ENCODE data around the gene ENTPD6. TPM values are rescaled to one million over a fixed set of nuclear protein-coding genes. Genes with fewer than 3 reads are reported as not detected.

ENTPD6 gene
- total and polyA plus RNA-seq, 11 donors: 58.7 to 200 (median 93.3) TPM

DNA sequence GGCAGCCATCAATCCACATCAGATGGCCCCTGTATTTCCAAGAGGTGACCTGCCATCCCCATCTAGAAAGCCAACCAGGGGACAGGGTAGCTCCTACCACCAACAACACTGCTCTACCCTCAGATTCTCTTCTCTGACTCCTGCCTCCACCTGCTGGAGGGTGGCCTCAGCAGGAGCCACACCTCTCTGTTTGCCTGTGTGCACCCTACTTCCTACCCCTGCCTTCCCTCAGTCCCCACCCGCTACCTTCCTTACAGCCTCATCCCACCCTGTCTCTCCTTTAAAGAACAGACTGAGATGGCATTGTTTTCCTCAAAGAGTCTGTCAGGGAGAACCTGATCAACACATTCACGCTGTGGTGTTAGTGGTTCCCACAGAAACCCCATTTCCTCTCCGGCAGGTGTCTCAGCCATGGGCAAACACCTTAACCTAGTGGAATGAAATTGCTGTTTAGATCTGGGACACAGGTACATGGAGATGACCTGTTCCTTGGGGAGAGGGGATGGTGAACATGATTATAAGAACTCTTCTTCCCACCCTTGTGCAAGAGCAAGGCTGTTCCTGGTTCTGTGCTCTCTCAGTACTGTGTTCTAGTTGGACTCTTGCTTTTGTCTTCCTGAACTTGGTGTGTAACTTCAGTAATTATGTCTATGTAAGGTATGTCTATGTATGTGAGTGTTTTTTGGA, 1.8 kb downstream of the ENTPD6 start:
- peak overlapping the region in 8 of 12 donors; percentile 63 to 99 (median 90) for H3K4me3 ChIP-seq
- H3K27me3 ChIP-seq: no peaks in the 10 kb centered on the region

DNA sequence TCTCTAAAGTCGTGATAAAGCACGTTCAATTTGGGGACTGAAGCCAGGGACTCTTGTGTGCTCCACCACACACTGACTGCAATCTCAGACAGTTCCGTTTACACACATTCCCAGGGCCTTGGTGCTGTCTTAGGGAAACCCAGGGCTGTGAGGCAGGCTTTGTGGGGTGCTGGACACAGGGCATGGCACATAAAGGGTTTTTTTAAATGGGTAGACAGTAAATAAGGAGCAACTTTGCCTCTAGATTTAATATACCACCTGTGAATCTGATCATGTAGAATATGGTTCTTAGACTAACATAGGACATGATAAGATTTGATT, 2.3 kb downstream of the ENTPD6 start:
- Histone ChIP-seq H3K27ac (peak overlapping the region; percentile 35 to 98 (median 92)), H3K4me3 (no peak overlapping the region), H3K27me3 (no peaks in the 10 kb centered on the region), H3K4me1 (peaks cover 0 to 63% (median 44%) of the 10 kb centered on the region in 12 donors), H3K36me3 (peaks cover 0 to 5% (median 0%) of the 10 kb centered on the region in 9 donors), H3K9me3 (peaks cover 0 to 6% (median 0%) of the 10 kb centered on the region in 12 donors)
- 36 to 52% (median 48%) methylated on average over 3 of the region's 3 CpGs for WGBS, 4 donors
- no peak for TF ChIP-seq POLR2A (IDR thresholded peaks at IDR 0.05)
- TF ChIP-seq, protein P1, sequence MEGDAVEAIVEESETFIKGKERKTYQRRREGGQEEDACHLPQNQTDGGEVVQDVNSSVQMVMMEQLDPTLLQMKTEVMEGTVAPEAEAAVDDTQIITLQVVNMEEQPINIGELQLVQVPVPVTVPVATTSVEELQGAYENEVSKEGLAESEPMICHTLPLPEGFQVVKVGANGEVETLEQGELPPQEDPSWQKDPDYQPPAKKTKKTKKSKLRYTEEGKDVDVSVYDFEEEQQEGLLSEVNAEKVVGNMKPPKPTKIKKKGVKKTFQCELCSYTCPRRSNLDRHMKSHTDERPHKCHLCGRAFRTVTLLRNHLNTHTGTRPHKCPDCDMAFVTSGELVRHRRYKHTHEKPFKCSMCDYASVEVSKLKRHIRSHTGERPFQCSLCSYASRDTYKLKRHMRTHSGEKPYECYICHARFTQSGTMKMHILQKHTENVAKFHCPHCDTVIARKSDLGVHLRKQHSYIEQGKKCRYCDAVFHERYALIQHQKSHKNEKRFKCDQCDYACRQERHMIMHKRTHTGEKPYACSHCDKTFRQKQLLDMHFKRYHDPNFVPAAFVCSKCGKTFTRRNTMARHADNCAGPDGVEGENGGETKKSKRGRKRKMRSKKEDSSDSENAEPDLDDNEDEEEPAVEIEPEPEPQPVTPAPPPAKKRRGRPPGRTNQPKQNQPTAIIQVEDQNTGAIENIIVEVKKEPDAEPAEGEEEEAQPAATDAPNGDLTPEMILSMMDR (IDR thresholded peaks at IDR 0.05): no peak
- no peak for ATAC-seq
- intact Hi-C loops (cut with DNase I): loop anchor here in 9 of 10 donors (2.0 to 10.0 kb wide), 9 partner anchors 49 to 206 kb away; partner anchors contain the start of genes ABHD12 (in 8 of the 9), PYGB (in 6 of the 9) and APMAP (in 4 of the 9)
- DNase-seq: no peak

More for the DNA sequence above, 1.8 kb downstream of the ENTPD6 start:
- 86 to 91% (median 88%) methylated on average over 3 of the region's 3 CpGs for WGBS, 4 donors
- intact Hi-C loops (cut with DNase I): loop anchor here in 9 of 10 donors (2.0 to 10.0 kb wide), 8 partner anchors 50 to 205 kb away; partner anchors contain the start of genes ABHD12 (in 8 of the 9), PYGB (in 6 of the 9) and APMAP (in 4 of the 9)
- Histone ChIP-seq H3K36me3 (no peaks in the 10 kb centered on the region), H3K9me3 (peaks cover 0 to under 1% (median 0%) of the 10 kb centered on the region in 12 donors), H3K4me1 (peaks cover 0 to 66% (median 42%) of the 10 kb centered on the region in 12 donors), H3K27ac (peak overlapping the region; percentile 35 to 98 (median 93))
- ATAC-seq (no peak), DNase-seq (no peak)
- TF ChIP-seq, protein P1 (IDR thresholded peaks at IDR 0.05): no peak
- no peak for TF ChIP-seq POLR2A (IDR thresholded peaks at IDR 0.05)

DNA sequence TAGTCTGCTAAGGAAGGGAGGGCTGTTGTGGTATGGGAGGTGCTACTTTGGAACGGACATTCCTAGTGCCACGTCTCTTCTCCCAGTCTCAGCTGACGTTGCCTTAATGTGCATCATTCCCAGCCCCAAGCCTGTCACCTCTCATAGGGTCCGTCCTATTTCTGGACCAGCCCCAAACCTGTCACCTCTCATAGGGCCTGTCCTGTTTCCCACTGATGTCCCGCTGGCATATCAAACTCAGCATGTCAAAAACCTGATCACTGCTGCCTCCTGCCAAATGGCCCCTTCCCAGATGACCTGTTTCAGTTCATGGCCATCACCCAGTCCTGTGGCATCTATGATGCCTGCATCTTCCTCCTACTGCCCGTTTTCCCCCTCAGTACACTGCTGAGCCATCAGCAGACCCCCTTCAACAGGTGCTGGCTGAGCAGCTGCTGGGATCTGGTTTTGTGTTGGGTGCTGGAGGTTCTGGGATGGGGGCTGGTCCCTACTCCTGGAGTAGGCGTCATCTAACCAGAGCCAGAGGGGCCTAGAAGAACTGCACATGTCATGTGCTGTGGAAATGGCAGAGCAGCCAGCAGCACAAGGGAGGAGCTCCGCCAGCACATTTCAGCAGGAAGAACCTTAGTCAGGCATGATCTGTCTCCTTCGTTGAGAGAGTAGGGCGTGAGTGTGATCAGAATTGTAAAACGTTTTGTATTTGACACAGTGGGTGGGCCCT, 3.3 kb downstream of the ENTPD6 start:
- H3K9me3 ChIP-seq: peaks cover 0 to 8% (median 0%) of the 10 kb centered on the region in 12 donors
- H3K4me3 ChIP-seq: no peak overlapping the region
- H3K27ac ChIP-seq: peak overlapping the region; percentile 35 to 98 (median 92)
- peaks cover 0 to 67% (median 52%) of the 10 kb centered on the region in 12 donors for H3K4me1 ChIP-seq
- H3K36me3 ChIP-seq: peaks cover 0 to 5% (median 0%) of the 10 kb centered on the region in 9 donors
- TF ChIP-seq, protein P1 (IDR thresholded peaks at IDR 0.05): no peak
- no peak for TF ChIP-seq POLR2A (IDR thresholded peaks at IDR 0.05)
- peak; percentile 23 to 66 (median 50) for ATAC-seq
- intact Hi-C loops (cut with DNase I): loop anchor here in 9 of 10 donors (2.0 to 10.0 kb wide), 8 partner anchors 48 to 207 kb away; partner anchors contain the start of genes ABHD12 (in 8 of the 9), PYGB (in 5 of the 9) and APMAP (in 4 of the 9)
- DNase-seq: peak in 3 of 5 donors; percentile 64 to 83 (median 81)
- no peaks in the 10 kb centered on the region for H3K27me3 ChIP-seq
- WGBS, 4 donors: 41 to 55% (median 49%) methylated on average over 10 to 11 of the region's 11 CpGs

Measured in heart left ventricle (tissue), 16 donors.